Fibroblast of pulmonary artery (primary cell): ENCODE results near the gene AGAP1.

Experiments used
- DNase-seq: peaks from one replicate; pipeline ENCODE4 v3.0.0-alpha.2; 2010; ENCODE audit warnings: low read depth
- H3K4me3 ChIP-seq: replicated peaks from 2 replicates; pipeline ENCODE4 v1.5.1; 2011; ENCODE audit warnings: low read depth, mild to moderate bottlenecking, control low read depth, low read length, moderate library complexity
- TF ChIP-seq, protein P1 (sequence below): IDR thresholded peaks from 2 replicates; pipeline ENCODE4 v1.5.1; 2011; ENCODE audit warnings: mild to moderate bottlenecking, control low read depth, low read length, inconsistent platforms; ENCODE audit errors: missing control alignments

Gene AGAP1

DNA sequence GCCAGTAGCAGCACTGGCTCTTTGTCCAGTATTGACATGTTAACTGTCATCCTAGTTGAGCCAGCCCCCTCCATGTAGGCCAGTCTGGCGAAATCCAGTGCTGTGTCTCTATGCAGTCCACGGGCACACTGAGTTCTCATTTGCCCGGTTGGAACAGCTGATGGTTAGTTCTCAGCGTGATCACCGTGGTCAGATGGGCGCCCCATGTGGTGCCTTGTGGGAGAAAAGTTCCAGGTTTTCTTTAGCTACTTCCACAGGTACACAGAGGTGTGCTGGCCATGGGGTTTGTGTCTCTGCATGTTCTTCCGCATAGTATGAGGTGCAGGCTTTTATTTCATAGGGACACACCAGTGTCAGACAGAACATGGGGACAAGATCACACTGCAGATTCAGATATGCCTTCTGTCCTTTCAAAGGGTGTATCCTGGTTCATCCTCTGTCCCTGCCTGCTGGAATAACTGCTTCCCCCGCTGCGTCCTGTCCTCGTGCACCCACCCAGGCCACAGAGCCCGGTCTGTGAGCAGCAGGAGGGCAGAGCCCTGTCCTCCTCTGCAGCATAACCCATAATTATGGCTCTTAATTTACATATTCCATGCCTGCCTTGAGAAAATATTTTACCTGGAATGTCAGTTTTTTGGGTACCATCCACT, 340.3 kb downstream of the AGAP1 start:
- DNase-seq = no peak
- TF ChIP-seq, protein P1, sequence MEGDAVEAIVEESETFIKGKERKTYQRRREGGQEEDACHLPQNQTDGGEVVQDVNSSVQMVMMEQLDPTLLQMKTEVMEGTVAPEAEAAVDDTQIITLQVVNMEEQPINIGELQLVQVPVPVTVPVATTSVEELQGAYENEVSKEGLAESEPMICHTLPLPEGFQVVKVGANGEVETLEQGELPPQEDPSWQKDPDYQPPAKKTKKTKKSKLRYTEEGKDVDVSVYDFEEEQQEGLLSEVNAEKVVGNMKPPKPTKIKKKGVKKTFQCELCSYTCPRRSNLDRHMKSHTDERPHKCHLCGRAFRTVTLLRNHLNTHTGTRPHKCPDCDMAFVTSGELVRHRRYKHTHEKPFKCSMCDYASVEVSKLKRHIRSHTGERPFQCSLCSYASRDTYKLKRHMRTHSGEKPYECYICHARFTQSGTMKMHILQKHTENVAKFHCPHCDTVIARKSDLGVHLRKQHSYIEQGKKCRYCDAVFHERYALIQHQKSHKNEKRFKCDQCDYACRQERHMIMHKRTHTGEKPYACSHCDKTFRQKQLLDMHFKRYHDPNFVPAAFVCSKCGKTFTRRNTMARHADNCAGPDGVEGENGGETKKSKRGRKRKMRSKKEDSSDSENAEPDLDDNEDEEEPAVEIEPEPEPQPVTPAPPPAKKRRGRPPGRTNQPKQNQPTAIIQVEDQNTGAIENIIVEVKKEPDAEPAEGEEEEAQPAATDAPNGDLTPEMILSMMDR = no peak
- H3K4me3 ChIP-seq = no peak overlapping the region

DNA sequence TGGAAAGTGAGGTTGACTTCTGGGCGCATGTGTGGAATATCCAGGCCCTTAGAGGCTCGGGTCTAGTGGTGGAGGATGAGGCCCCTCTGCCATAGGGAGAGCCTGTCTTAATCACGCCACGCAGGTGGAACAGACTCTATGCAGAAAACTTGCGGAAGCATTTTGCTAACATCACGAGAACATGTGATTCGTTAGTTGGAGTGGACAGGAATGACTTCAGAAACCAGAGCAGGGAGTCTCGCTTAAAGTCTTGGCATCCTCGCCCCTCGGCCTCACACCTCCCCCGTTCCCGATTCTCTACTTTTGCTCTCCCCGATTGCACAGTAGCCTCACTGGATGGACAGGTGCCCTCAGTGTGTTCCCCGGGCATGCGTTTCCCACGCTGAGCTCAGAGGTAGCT, 340.9 kb downstream of the AGAP1 start:
- no peak for DNase-seq
- H3K4me3 ChIP-seq = no peak overlapping the region
- TF ChIP-seq, protein P1 = no peak

DNA sequence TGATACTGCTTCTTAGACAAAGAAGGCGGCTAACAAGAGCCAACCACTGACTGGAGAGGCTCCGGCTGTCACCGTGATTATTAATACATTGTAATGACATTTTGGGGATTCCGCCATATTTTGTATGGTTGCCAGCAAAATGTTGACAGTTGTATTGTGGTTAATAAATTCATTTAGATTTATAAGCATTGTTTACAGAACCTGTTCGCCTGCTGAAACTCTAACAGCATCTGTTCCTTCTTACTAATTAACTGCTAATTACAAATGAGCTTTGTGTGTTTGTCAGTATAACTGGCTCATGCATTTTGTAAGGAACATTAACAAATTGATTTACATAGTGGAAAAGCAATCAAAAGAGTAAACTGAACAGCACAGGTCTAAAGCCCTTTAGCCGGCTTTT, 342.0 kb downstream of the AGAP1 start:
- TF ChIP-seq, protein P1 = no peak
- no peak overlapping the region for H3K4me3 ChIP-seq
- no peak for DNase-seq

DNA sequence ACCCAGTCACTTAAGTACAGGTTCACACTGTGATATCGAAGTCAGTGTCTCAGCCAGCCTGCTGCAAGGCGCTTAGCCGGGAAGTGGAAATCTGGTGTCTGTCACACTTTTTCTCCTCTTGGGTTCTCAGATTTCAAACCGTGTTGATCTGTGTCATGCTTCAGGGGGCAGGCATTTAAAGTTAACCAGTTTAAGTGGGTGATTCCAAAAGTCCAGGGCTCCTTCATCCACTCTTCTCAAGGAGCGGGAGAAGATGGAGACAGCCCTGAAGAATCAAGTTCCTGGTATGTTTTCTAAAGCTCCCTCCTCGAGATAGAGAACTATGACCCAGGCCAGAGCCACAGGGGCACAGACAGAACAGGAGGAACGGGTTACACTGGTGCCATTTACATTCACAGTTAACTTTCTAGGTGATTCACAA, 342.7 kb downstream of the AGAP1 start:
- no peak overlapping the region for H3K4me3 ChIP-seq
- no peak for DNase-seq
- TF ChIP-seq, protein P1 = no peak

DNA sequence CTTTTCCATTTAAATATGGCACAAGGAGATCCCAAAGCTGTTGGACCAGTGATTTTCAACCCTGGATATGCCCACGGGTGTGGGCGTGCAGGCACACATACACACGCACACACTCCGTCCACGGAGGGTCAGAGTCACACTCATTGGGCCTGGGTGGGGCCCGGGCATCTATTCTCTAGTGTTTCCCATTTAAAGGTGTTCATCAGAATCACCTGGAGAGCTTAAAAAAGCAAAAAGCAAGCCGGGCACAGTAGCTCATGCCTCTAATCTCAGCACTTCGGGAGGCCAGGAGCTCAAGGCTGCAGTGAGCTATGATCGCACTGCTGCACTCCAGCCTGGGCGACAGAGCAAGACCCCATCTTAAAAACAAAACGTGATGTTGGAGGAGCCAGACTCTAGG, 345.4 kb downstream of the AGAP1 start:
- no peak overlapping the region for H3K4me3 ChIP-seq
- TF ChIP-seq, protein P1 = no peak
- no peak for DNase-seq

DNA sequence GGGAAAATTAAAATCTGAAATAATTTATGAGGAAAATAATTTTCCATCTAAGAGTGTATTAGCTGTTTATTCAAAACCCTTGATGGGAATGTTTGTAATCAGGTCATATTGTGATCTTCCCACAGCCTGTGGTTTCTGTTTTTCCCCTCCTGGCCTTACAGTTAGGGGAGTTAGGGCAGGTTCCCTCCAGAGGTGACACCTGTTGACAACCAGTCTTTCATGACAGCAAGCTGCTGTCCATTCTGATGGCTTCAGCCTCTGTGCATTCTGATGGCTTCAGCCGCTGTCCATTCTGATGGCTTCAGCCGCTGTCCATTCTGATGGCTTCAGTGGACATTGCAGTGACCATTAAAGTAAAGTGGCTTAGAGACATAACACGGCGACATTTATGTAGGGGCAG, 346.1 kb downstream of the AGAP1 start:
- DNase-seq = no peak
- TF ChIP-seq, protein P1 = no peak
- no peak overlapping the region for H3K4me3 ChIP-seq

DNA sequence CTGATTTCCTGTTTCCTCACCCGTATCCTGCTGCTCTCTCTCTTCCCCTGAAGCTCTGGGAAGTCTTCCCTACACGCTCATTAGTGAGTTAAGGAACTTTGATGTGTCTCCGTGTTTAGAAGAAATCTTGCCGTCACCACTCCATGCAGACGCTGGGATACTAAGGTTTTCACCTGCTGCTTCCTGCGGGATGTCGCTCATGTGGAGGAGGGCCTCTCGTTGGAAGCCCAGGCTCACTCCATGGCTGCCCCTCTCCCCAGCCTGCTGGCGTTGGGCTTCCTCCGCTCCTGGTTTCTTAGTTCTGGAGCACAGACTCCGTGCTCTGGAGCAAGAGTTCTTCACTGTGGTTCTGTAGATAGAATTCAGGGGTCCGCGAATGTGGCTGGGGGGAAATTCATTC, 348.0 kb downstream of the AGAP1 start:
- H3K4me3 ChIP-seq = no peak overlapping the region
- TF ChIP-seq, protein P1 = no peak
- DNase-seq = no peak
